Ascending aorta (tissue), 2 donors: ENCODE data around the gene TBC1D14. TPM values are rescaled to one million over a fixed set of nuclear protein-coding genes. Genes with fewer than 3 reads are reported as not detected.
A peak's percentile ranks its signal among the peaks of the same experiment; 100 is the strongest.

Source experiments
- DNase-seq, 2 donors: peaks; one replicate each; pipeline ENCODE4 v3.0.0-alpha.2; 2019; ENCODE audit warnings: low spot score in 2 of 2
- H3K27ac ChIP-seq, 2 donors: fragments of 200-600 bp; sonication (generic); one replicate each; pipeline ENCODE4 v1.5.1; 2016 to 2017; ENCODE audit warnings: mild to moderate bottlenecking in 1 of 2
- H3K27me3 ChIP-seq: fragments of 200-600 bp; sonication (generic); one replicate; pipeline ENCODE4 v1.5.1; 2017
- H3K36me3 ChIP-seq, 2 donors: fragments of 200-600 bp; sonication (generic); one replicate each; pipeline ENCODE4 v1.5.1; 2016
- H3K4me1 ChIP-seq, 2 donors: fragments of 200-600 bp; sonication (generic); one replicate each; pipeline ENCODE4 v1.5.1; 2016 to 2017; ENCODE audit warnings: mild to moderate bottlenecking in 1 of 2
- H3K4me3 ChIP-seq, 2 donors: fragments of 200-600 bp; sonication (generic); one replicate each; pipeline ENCODE4 v1.5.1; 2016 to 2017; ENCODE audit warnings: mild to moderate bottlenecking in 1 of 2
- H3K9me3 ChIP-seq, 2 donors: fragments of 200-600 bp; sonication (generic); one replicate each; pipeline ENCODE4 v1.5.1; 2016
- CTCF ChIP-seq, 3 experiments: fragments of 200-600 bp in 2 of 3; fragments of 450-650 bp in 1 of 3; sonication (generic) in 2 of 3; IDR thresholded peaks; one replicate each; pipeline ENCODE4 v1.5.1; 2016 to 2019; ENCODE audit warnings: antibody characterized with exemption in 3 of 3, mild to moderate bottlenecking in 1 of 3, moderate library complexity in 1 of 3
- intact Hi-C: fragments of 100-400 bp; cut with DNase I; formaldehyde crosslinking; loops from one replicate; pipeline ENCODE4 v1.15.1; 2023
- total RNA-seq: library from RNA; depleted of rRNA; stranded (reverse); fragments of >200 nt; gene quantifications from one replicate; pipeline ENCODE4 v1.1.0, GENCODE V29; 2016

The TBC1D14 gene
- total RNA-seq, 1 donor from 2014 or later = 26.4 TPM

GRCh38 chr4:6961496-6962210, 52.0 kb downstream of the TBC1D14 start:
- H3K36me3 ChIP-seq = no peaks in the 10 kb centered on the region
- no peak overlapping the region for H3K27ac ChIP-seq
- no peak overlapping the region for H3K4me3 ChIP-seq
- TF ChIP-seq CTCF (IDR thresholded peaks at IDR 0.05) = no peak
- no peaks in the 10 kb centered on the region for H3K27me3 ChIP-seq
- intact Hi-C loops = no loop called here
- no peaks in the 10 kb centered on the region for H3K4me1 ChIP-seq
- no peaks in the 10 kb centered on the region for H3K9me3 ChIP-seq
- peak in 1 of 2 donors; percentile 54 for DNase-seq

- TF ChIP-seq CTCF (IDR thresholded peaks at IDR 0.05) = no peak
- peak in 1 of 2 donors; percentile 52 for DNase-seq
- Histone ChIP-seq H3K27me3 (no peaks in the 10 kb centered on the region), H3K36me3 (no peaks in the 10 kb centered on the region), H3K9me3 (no peaks in the 10 kb centered on the region), H3K27ac (no peak overlapping the region), H3K4me1 (no peaks in the 10 kb centered on the region), H3K4me3 (no peak overlapping the region)
- intact Hi-C loops = no loop called here
Measured at GRCh38 chr4:6962211-6963041, 52.8 kb downstream of the TBC1D14 start.

GRCh38 chr4:6963139-6963611, 53.5 kb downstream of the TBC1D14 start:
- no peak for TF ChIP-seq CTCF (IDR thresholded peaks at IDR 0.05)
- H3K9me3 ChIP-seq = no peaks in the 10 kb centered on the region
- H3K4me3 ChIP-seq = no peak overlapping the region
- peaks cover 4 to 6% of the 10 kb centered on the region in 2 donors for H3K36me3 ChIP-seq
- peak in 1 of 2 donors; percentile 55 for DNase-seq
- no peaks in the 10 kb centered on the region for H3K27me3 ChIP-seq
- H3K4me1 ChIP-seq = no peaks in the 10 kb centered on the region
- H3K27ac ChIP-seq = no peak overlapping the region
- intact Hi-C loops = no loop called here

GRCh38 chr4:6964858-6965257, 55.2 kb downstream of the TBC1D14 start:
- Histone ChIP-seq H3K4me1 (no peaks in the 10 kb centered on the region), H3K27ac (no peak overlapping the region), H3K4me3 (no peak overlapping the region), H3K27me3 (no peaks in the 10 kb centered on the region), H3K36me3 (peaks cover 7 to 16% of the 10 kb centered on the region in 2 donors), H3K9me3 (no peaks in the 10 kb centered on the region)
- no peak for TF ChIP-seq CTCF (IDR thresholded peaks at IDR 0.05)
- intact Hi-C loops = no loop called here
- DNase-seq = peak in 1 of 2 donors; percentile 13

GRCh38 chr4:6965329-6965728, 55.7 kb downstream of the TBC1D14 start:
- Histone ChIP-seq H3K27ac (no peak overlapping the region), H3K36me3 (peaks cover 8 to 16% of the 10 kb centered on the region in 2 donors), H3K9me3 (no peaks in the 10 kb centered on the region), H3K27me3 (no peaks in the 10 kb centered on the region), H3K4me1 (no peaks in the 10 kb centered on the region), H3K4me3 (no peak overlapping the region)
- TF ChIP-seq CTCF (IDR thresholded peaks at IDR 0.05) = no peak
- DNase-seq = peak in 1 of 2 donors; percentile 7
- intact Hi-C loops = no loop called here
